Neural cell (in vitro differentiated cells): ENCODE results near the gene GRAMD1B. TPM values are rescaled to one million over a fixed set of nuclear protein-coding genes. Genes with fewer than 3 reads are reported as not detected.

Experiments used
- H2AFZ ChIP-seq: fragments of 200-600, 300-800 bp; sonication (generic), shearing (Covaris generic); 2 replicates; pipeline ENCODE4 v1.6.0; 2014; ENCODE audit warnings: low read depth, mild to moderate bottlenecking, antibody characterized with exemption, low read length, moderate library complexity
- H3F3A ChIP-seq: fragments of 200-600 bp; shearing (Covaris generic); 2 replicates; pipeline ENCODE4 v1.6.1; 2016; ENCODE audit warnings: mild to moderate bottlenecking, moderate library complexity, mixed read lengths, antibody characterized with exemption, low read length; ENCODE audit not compliant: insufficient read depth, poor library complexity, severe bottlenecking
- H3K27ac ChIP-seq: fragments of 200-600, 300-800 bp; sonication (generic), shearing (Covaris generic); 2 replicates; pipeline ENCODE4 v1.5.1; 2014; ENCODE audit warnings: mild to moderate bottlenecking, low read length, moderate library complexity
- H3K27me3 ChIP-seq: fragments of 300-800, 200-600 bp; sonication (generic), shearing (Covaris generic); 2 replicates; pipeline ENCODE4 v1.6.0; 2014; ENCODE audit warnings: mild to moderate bottlenecking, low read depth, low read length, moderate library complexity; ENCODE audit not compliant: insufficient read depth
- H3K36me3 ChIP-seq: fragments of 300-800, 200-600 bp; sonication (generic), shearing (Covaris generic); 2 replicates; pipeline ENCODE4 v1.5.1; 2014; ENCODE audit warnings: mild to moderate bottlenecking, antibody characterized with exemption, low read length, moderate library complexity; ENCODE audit not compliant: insufficient read depth
- H3K4me2 ChIP-seq: fragments of 300-800, 200-600 bp; sonication (generic), shearing (Covaris generic); 2 replicates; pipeline ENCODE4 v1.6.0; 2014; ENCODE audit warnings: mild to moderate bottlenecking, low read length
- H3K4me3 ChIP-seq: fragments of 300-800, 200-600 bp; sonication (generic), shearing (Covaris generic); 2 replicates; pipeline ENCODE4 v1.5.1; 2014; ENCODE audit warnings: mild to moderate bottlenecking, low read length, moderate library complexity
- H3K79me2 ChIP-seq: fragments of 200-600 bp; shearing (Covaris generic); replicated peaks from 2 replicates; pipeline ENCODE4 v1.6.0; 2014; ENCODE audit warnings: mild to moderate bottlenecking, low read length, moderate library complexity; ENCODE audit not compliant: insufficient read depth
- H3K9ac ChIP-seq: fragments of 300-800, 200-600 bp; sonication (generic), shearing (Covaris generic); 2 replicates; pipeline ENCODE4 v1.6.1; 2016; ENCODE audit warnings: mild to moderate bottlenecking, low read length, mixed read lengths
- H3K9me2 ChIP-seq: fragments of 200-600 bp; shearing (Covaris generic); 2 replicates; pipeline ENCODE4 v1.6.1; 2016; ENCODE audit warnings: mild to moderate bottlenecking, low read length, mixed read lengths; ENCODE audit not compliant: insufficient read depth
- H3K9me3 ChIP-seq: fragments of 200-600, 300-800 bp; sonication (generic), shearing (Covaris generic); 2 replicates; pipeline ENCODE4 v1.6.1; 2016; ENCODE audit warnings: mild to moderate bottlenecking, mixed run types, low read length, moderate library complexity, mixed read lengths
- H4K20me1 ChIP-seq: fragments of 200-600 bp; shearing (Covaris generic); 2 replicates; pipeline ENCODE4 v1.6.1; 2016; ENCODE audit warnings: mild to moderate bottlenecking, mixed run types; ENCODE audit not compliant: insufficient read depth
- EP300 ChIP-seq: fragments of 450-650 bp; conservative IDR thresholded peaks from 2 replicates; pipeline ENCODE4 v1.6.1; 2014; ENCODE audit warnings: antibody characterized with exemption, mild to moderate bottlenecking, moderate library complexity; ENCODE audit not compliant: poor library complexity, severe bottlenecking
- EZH2 ChIP-seq: fragments of 200-600, 300-800 bp; shearing (Covaris generic), sonication (generic); IDR thresholded peaks from 2 replicates; pipeline ENCODE4 v1.6.1; 2014; ENCODE audit warnings: antibody characterized with exemption, low read length, borderline replicate concordance, mild to moderate bottlenecking; ENCODE audit not compliant: insufficient read depth, poor library complexity, severe bottlenecking
- MXI1 ChIP-seq: fragments of 450-650 bp; conservative IDR thresholded peaks from 2 replicates; pipeline ENCODE4 v1.6.1; 2014; ENCODE audit warnings: antibody characterized with exemption, mild to moderate bottlenecking; ENCODE audit not compliant: poor library complexity, severe bottlenecking
- POLR2AphosphoS5 ChIP-seq: IDR thresholded peaks from 2 replicates; pipeline ENCODE4 v1.6.1; 2012
- RAD21 ChIP-seq: fragments of 450-650 bp; conservative IDR thresholded peaks from 2 replicates; pipeline ENCODE4 v1.6.1; 2014; ENCODE audit warnings: antibody characterized with exemption, mild to moderate bottlenecking, moderate library complexity
- REST ChIP-seq: IDR thresholded peaks from 2 replicates; pipeline ENCODE4 v1.6.1; 2012; ENCODE audit warnings: borderline replicate concordance
- SMC3 ChIP-seq: fragments of 450-650 bp; conservative IDR thresholded peaks from 2 replicates; pipeline ENCODE4 v1.6.1; 2014; ENCODE audit warnings: antibody characterized with exemption, mild to moderate bottlenecking, moderate library complexity; ENCODE audit not compliant: poor library complexity
- TAF1 ChIP-seq: IDR thresholded peaks from 2 replicates; pipeline ENCODE4 v1.6.1; 2012; ENCODE audit warnings: low read depth
- polyA plus RNA-seq: library from polyadenylated mRNA; depleted of rRNA; stranded (reverse); fragments of >200 nt; gene quantifications from 2 replicates; pipeline ENCODE4 v1.2.3, GENCODE V29; 2014
- TF ChIP-seq, protein P1 (sequence below): fragments of 450-650 bp; IDR thresholded peaks from 2 replicates; pipeline ENCODE4 v1.5.1; 2014; ENCODE audit warnings: antibody characterized with exemption, mild to moderate bottlenecking, moderate library complexity; ENCODE audit not compliant: poor library complexity, severe bottlenecking

Gene GRAMD1B
- polyA plus RNA-seq, 1 donor from 2014 or later: 1.5 TPM

DNA sequence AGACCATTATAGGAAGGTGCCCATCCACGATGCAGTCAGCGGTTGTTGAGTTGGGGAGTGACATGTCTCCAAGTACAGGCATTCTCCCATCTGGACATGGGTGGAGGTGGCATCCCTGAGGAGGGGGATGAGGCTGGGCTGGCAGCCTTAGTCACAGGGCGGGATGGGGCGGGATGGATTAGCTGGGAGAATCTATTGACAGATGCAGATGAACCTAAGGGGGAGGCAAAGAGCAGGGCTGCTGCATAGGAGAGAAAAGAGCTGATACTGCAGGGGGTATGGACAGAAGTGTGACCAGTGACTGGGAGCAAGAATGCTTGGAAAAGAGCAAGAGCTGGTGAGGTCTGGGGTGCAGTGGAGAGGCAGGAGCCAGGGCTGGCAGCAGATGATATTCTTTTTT, 181.6 kb downstream of the GRAMD1B start:
- no peak overlapping the region for H3K4me3 ChIP-seq
- TF ChIP-seq REST (no peak), POLR2AphosphoS5 (no peak), EP300 (no peak), EZH2 (no peak), MXI1 (no peak), SMC3 (no peak), RAD21 (no peak)
- TF ChIP-seq, protein P1, sequence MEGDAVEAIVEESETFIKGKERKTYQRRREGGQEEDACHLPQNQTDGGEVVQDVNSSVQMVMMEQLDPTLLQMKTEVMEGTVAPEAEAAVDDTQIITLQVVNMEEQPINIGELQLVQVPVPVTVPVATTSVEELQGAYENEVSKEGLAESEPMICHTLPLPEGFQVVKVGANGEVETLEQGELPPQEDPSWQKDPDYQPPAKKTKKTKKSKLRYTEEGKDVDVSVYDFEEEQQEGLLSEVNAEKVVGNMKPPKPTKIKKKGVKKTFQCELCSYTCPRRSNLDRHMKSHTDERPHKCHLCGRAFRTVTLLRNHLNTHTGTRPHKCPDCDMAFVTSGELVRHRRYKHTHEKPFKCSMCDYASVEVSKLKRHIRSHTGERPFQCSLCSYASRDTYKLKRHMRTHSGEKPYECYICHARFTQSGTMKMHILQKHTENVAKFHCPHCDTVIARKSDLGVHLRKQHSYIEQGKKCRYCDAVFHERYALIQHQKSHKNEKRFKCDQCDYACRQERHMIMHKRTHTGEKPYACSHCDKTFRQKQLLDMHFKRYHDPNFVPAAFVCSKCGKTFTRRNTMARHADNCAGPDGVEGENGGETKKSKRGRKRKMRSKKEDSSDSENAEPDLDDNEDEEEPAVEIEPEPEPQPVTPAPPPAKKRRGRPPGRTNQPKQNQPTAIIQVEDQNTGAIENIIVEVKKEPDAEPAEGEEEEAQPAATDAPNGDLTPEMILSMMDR: no peak
- no peaks in the 10 kb centered on the region for H3K9me2 ChIP-seq
- H3K9ac ChIP-seq: no peak overlapping the region
- no peaks in the 10 kb centered on the region for H3K9me3 ChIP-seq
- no peak overlapping the region for H3K27ac ChIP-seq
- H3K36me3 ChIP-seq: no peaks in the 10 kb centered on the region
- no peaks in the 10 kb centered on the region for H3F3A ChIP-seq
- H3K27me3 ChIP-seq: no peaks in the 10 kb centered on the region
- H3K4me2 ChIP-seq: no peak overlapping the region
- no peak overlapping the region for H2AFZ ChIP-seq
- H4K20me1 ChIP-seq: no peaks in the 10 kb centered on the region
- H3K79me2 ChIP-seq: no peaks in the 10 kb centered on the region

GRCh38 chr11:123616505-123617198, 186.6 kb downstream of the GRAMD1B start:
- H3F3A ChIP-seq: no peaks in the 10 kb centered on the region
- H3K4me3 ChIP-seq: no peak overlapping the region
- no peaks in the 10 kb centered on the region for H4K20me1 ChIP-seq
- H3K27ac ChIP-seq: no peak overlapping the region
- H3K9me2 ChIP-seq: no peaks in the 10 kb centered on the region
- no peak for TF ChIP-seq RAD21
- no peak for TF ChIP-seq POLR2AphosphoS5
- TF ChIP-seq EP300: no peak
- no peak for TF ChIP-seq SMC3
- TF ChIP-seq REST: no peak
- TF ChIP-seq, protein P1: no peak
- no peak for TF ChIP-seq MXI1
- TF ChIP-seq TAF1: no peak
- no peak for TF ChIP-seq EZH2
- H3K4me2 ChIP-seq: no peak overlapping the region
- H3K79me2 ChIP-seq: no peaks in the 10 kb centered on the region
- no peaks in the 10 kb centered on the region for H3K36me3 ChIP-seq
- H2AFZ ChIP-seq: no peak overlapping the region
- H3K9ac ChIP-seq: no peak overlapping the region
- H3K27me3 ChIP-seq: no peaks in the 10 kb centered on the region
- no peaks in the 10 kb centered on the region for H3K9me3 ChIP-seq
